ENCODE measurements around the gene ZNF516. TPM values are rescaled to one million over a fixed set of nuclear protein-coding genes. Genes with fewer than 3 reads are reported as not detected.

Gene ZNF516
- total and polyA plus RNA-seq, 2 of the 13 experiments (the other 11 are each of a cell fraction or from before 2014, with no cell fraction given): 16.6 to 18.7 TPM

- TF ChIP-seq PLSCR1 (CRISPR knock-in tag; IDR thresholded peaks at IDR 0.05; ENCODE audit: borderline replicate concordance): no peak
- no peak for TF ChIP-seq ZKSCAN5 (CRISPR knock-in tag; IDR thresholded peaks at IDR 0.05)
- no peak for TF ChIP-seq REST (IDR thresholded peaks at IDR 0.05; ENCODE audit: borderline replicate concordance in 1 of 2, low read depth in 1 of 2, low read length in 2 of 2)
- TF ChIP-seq UBTF (CRISPR knock-in tag; IDR thresholded peaks at IDR 0.05): peak; percentile 60; the same call in 1 of the 2 replicates
- no peak for TF ChIP-seq CTCF (CRISPR knock-in tag; IDR thresholded peaks at IDR 0.05)
- TF ChIP-seq POGK (CRISPR knock-in tag; conservative IDR thresholded peaks at IDR 0.05): no peak
- TF ChIP-seq TERF1 (CRISPR knock-in tag; IDR thresholded peaks at IDR 0.05): no peak
- TF ChIP-seq NONO (IDR thresholded peaks at IDR 0.05): no peak
- TF ChIP-seq NONO (CRISPR knock-in tag; conservative IDR thresholded peaks at IDR 0.05): peak; percentile 31; the same call in 1 of the 2 replicates
- no peak for TF ChIP-seq SMAD9 (CRISPR knock-in tag; IDR thresholded peaks at IDR 0.05)
- TF ChIP-seq SRSF9 (IDR thresholded peaks at IDR 0.05; ENCODE audit: borderline replicate concordance, insufficient read depth, low read depth, low read length, poor library complexity, severe bottlenecking): no peak
- TF ChIP-seq CREB3 (CRISPR knock-in tag; IDR thresholded peaks at IDR 0.05): no peak
These were observed 146.6 kb downstream of the ZNF516 start (continued) for GRCh38 chr18:76348267-76349066.
